OCI-LY7 (cell line): ENCODE results near the gene TTC13.

ENCODE experiments used
- EZH2phosphoT487 ChIP-seq: fragments of 200-600 bp; sonication (generic); IDR thresholded peaks from 2 replicates; pipeline ENCODE4 v1.6.1; 2018; ENCODE audit warnings: low read depth, borderline replicate concordance, mild to moderate bottlenecking, mixed run types, antibody characterized with exemption, low read length, moderate library complexity, mixed read lengths
- TF ChIP-seq, protein P1 (sequence below): fragments of 200-600 bp; sonication (generic); conservative IDR thresholded peaks from 2 replicates; pipeline ENCODE4 v1.5.1; 2014; ENCODE audit warnings: mild to moderate bottlenecking, antibody characterized with exemption, low read length, moderate library complexity, mixed read lengths

GRCh38 chr1:230916587-230917283, 61.9 kb downstream of the TTC13 start:
- TF ChIP-seq EZH2phosphoT487, result no peak
- TF ChIP-seq, protein P1, sequence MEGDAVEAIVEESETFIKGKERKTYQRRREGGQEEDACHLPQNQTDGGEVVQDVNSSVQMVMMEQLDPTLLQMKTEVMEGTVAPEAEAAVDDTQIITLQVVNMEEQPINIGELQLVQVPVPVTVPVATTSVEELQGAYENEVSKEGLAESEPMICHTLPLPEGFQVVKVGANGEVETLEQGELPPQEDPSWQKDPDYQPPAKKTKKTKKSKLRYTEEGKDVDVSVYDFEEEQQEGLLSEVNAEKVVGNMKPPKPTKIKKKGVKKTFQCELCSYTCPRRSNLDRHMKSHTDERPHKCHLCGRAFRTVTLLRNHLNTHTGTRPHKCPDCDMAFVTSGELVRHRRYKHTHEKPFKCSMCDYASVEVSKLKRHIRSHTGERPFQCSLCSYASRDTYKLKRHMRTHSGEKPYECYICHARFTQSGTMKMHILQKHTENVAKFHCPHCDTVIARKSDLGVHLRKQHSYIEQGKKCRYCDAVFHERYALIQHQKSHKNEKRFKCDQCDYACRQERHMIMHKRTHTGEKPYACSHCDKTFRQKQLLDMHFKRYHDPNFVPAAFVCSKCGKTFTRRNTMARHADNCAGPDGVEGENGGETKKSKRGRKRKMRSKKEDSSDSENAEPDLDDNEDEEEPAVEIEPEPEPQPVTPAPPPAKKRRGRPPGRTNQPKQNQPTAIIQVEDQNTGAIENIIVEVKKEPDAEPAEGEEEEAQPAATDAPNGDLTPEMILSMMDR, result no peak
